H7 (cell line): Measurements from ENCODE around the gene ZNF860. TPM values are rescaled to one million over a fixed set of nuclear protein-coding genes. Genes with fewer than 3 reads are reported as not detected.

Experiments used
- DNase-seq: peaks from one replicate; pipeline ENCODE4 v3.0.0; 2012
- H3K27me3 ChIP-seq: 2 replicates; pipeline ENCODE4 v1.6.0; 2011; ENCODE audit warnings: mild to moderate bottlenecking, low read length; ENCODE audit not compliant: control insufficient read depth, insufficient read depth
- H3K36me3 ChIP-seq: replicated peaks from 2 replicates; pipeline ENCODE4 v1.5.1; 2011; ENCODE audit warnings: low read length; ENCODE audit not compliant: control insufficient read depth, insufficient read depth
- H3K4me3 ChIP-seq: 2 replicates; pipeline ENCODE4 v1.5.1; 2011; ENCODE audit warnings: low read depth, mild to moderate bottlenecking, control low read depth, low read length, moderate library complexity; ENCODE audit not compliant: insufficient read depth
- total RNA-seq: library from RNA; depleted of rRNA; stranded (reverse); fragments of >200 nt; shearing (Covaris generic); gene quantifications from 2 replicates; pipeline ENCODE4 v1.2.3, GENCODE V29; 2014; rRNA removed

Gene ZNF860
- 0.85 and 1.5 TPM in 2 replicates for total RNA-seq

DNA sequence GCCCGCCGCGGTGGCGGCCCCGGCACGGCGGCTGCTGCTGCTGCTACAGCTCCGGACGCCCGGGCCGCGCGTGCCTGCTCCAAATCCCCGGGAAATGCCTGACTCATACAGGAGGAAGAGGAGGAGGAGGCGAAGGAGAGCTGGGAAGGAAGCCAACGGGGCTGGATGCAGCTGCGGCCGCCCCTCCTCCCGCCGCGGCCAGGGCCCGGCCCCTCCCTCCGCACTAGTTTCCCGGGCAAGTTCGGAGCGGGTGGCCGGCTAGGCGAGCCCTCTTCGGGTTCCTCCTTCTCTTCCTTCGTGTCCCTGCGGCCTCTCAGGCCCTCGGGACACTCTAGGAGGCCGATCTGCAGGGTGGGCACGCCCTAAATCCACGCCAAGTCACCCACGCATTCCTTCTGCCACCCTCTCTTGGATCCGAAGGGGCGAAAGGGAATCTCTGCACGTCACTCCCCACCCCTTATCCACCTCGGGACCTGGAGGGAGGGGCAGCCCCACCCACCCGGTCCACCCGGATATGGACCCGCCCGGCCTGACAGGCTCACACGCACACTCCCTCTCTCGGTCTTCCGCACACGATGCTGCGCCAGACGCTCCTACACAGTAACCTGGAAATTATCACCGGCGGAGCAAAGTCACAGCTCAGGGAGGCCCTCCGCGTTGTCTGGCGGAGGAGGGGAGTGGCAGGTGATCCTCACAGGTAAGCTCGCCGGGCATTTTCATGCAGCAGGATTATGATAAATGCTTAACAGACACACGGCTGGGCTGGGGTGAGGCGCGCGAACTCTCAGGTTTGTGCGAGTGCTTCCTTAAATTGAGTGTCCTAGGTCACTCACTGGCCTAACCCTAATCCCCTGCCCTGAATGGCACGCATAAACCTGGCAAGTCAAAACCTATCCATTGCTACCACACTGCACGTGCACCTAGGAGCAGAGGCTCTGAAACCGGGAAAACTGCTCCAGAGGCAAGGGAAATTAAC lies at the start of gene ZNF860, which contains the start of gene OSBPL10:
ZNF860 (plus strand) TSS at position 545 of the 976 bp plus-strand sequence. CDS start 7,330 bp downstream, outside the sequence.
OSBPL10 (minus strand) TSS at position 57 of the 976 bp plus-strand sequence. CDS start 83 bp downstream, outside the sequence.
- Histone ChIP-seq H3K36me3 (peaks cover 8% of the 10 kb centered on the region), H3K4me3 (peak within 1 kb of the TSS; percentile 89), H3K27me3 (peaks cover 3% of the 10 kb centered on the region)
- DNase-seq = peak; percentile 89

DNA sequence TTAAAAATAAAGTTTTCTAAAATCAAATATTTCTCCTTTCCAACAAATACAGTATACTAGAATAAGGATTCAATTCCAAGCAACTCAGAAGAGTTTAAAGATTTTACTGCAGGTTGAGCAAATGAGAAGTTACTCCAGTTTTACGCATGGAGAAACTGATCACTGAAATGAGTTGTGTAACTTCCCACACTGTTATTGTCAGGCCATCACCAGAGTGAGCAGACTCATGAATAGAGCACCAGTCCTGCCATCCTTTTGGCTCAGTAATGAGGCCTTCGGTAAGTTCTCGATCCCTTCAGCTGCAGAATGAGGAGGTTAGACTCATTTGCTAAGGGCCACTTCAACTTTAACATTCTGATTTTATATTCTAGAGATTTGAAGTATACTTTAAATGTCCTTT lies 48.6 kb upstream of the ZNF860 start:
- H3K36me3 ChIP-seq = no peaks in the 10 kb centered on the region
- no peak overlapping the region for H3K4me3 ChIP-seq
- H3K27me3 ChIP-seq = no peaks in the 10 kb centered on the region
- DNase-seq = no peak

DNA sequence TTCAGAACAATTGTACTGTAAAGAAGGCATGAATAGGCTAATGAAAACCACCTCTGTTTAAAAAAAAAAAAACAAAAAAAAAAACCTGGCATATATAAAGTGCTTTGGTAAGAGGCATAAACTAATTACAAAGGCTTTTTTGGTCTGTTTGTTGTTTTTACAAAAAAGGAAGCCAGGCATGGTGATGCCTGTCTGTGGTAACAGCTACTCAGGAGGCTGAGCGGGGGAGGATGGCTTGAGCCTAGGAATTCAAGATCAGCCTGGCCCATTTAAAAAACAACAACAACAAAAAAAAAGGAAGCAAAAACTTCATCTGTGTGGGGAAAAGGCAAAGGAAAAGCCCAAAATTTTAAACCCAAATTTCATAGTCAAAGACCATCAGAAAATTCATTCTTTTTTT lies 47.5 kb upstream of the ZNF860 start:
- DNase-seq = no peak
- H3K4me3 ChIP-seq = no peak overlapping the region

DNA sequence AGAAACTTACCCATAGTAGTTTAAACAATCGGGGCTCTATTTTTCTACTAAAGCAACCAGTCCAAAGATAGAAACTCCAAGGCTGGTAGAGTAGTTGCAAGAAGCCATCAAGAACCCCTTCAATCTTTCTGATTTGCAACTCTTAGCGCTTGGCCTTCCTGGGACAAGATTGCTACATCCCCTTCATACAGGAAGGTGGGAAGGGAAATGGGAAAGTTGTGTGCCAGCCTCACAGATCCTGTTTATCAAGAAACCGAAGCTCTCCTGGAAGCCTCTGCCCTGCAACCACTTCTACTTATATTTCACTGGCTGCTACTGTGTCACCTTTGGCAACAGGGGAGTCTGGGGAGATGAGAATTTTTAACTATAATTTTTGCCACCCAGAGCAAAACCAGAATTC lies 46.7 kb upstream of the ZNF860 start:
- DNase-seq = no peak
- Histone ChIP-seq H3K27me3 (no peaks in the 10 kb centered on the region), H3K36me3 (no peaks in the 10 kb centered on the region), H3K4me3 (no peak overlapping the region)

More for the DNA sequence above, 47.5 kb upstream of the ZNF860 start:
- Histone ChIP-seq H3K36me3 (no peaks in the 10 kb centered on the region), H3K27me3 (no peaks in the 10 kb centered on the region)

DNA sequence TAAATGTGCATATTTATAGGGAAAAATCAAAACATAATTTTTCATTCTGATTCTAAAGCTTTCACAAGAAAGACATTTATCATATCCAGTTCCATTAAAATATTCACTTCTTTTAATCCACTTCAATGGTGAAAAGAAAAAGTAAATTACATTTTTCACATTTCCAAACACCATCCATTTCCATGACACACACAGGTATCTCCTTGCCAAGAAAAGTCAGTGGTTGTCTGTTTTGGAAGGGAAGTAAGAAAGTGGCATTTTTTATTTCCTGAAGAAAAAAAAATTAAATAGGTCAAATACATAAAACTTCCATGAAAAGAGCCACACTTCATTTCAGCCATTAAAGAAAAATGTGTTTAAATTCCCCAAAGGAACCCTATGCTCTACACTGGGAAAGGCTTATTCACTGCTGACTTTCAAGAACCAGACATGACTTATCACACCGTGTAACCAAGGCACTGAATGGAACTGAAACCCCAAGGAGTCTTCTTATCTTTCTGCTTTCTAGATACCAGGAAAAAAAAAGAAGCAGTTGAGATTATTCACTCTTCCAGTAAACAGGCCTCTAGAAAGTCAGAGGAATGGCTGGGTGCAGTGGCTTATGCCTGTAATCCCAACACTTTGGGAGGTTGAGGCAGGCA lies 45.0 kb upstream of the ZNF860 start:
- Histone ChIP-seq H3K4me3 (no peak overlapping the region), H3K36me3 (no peaks in the 10 kb centered on the region), H3K27me3 (no peaks in the 10 kb centered on the region)
- DNase-seq = no peak

DNA sequence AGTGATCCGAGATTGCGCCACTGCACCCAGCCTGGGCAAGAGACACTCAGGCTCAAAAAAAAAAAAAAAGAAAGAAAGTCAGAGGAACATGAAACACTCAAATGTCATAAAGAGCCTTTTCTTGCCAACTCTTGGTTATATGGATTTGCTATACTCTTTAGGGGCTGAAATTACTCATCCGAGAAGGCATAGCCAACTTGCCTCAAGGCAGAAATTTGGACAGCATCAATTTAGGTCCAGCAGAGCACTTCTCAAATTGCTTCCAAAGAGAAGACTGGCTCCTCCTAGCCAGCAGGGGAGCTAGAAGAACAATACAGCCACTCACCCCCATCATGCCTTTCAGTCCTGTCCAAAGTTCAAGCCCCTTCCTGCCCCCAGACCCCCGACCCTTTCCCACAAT lies 44.3 kb upstream of the ZNF860 start:
- H3K27me3 ChIP-seq = no peaks in the 10 kb centered on the region
- DNase-seq = no peak
- no peak overlapping the region for H3K4me3 ChIP-seq
- H3K36me3 ChIP-seq = no peaks in the 10 kb centered on the region

DNA sequence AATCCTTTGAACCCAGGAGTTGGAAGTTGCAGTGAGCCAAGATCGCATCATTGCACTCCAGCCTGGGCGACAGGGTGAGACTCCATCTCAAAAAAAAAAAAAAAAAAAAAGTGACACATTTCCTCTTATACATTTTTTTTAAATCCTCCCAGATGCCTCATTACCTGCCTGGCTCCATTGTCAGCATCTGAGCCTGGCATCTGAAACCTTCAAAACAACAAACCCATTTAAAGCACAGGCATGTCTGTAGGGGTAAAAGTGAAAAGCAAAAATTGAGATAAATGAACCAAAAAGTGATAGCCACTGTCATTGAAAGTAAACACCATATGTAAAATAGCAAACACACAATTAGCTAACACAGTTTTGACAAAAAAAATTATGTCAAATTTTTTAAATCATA lies 39.1 kb upstream of the ZNF860 start:
- Histone ChIP-seq H3K36me3 (no peaks in the 10 kb centered on the region), H3K4me3 (no peak overlapping the region)
- no peak for DNase-seq

DNA sequence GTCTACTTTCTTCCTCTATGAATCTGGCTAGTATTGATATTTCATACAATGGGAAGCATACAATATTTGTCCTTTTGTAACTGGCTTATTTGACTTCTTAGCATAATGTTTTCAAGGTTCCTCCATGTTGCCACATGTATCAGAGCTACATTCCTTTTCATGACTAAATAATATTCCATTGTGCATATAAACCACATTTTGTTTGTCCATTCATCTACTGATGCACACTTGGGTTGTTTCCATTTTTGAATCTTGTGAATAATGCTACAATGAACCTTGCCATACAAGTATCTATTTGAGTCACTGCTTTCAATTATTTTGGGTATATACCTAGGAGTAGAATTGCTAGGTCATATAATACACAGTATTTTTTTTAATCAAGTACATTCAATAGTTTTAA lies 38.5 kb upstream of the ZNF860 start:
- H3K4me3 ChIP-seq = no peak overlapping the region

More for the DNA sequence above, 39.1 kb upstream of the ZNF860 start:
- H3K27me3 ChIP-seq = no peaks in the 10 kb centered on the region

DNA sequence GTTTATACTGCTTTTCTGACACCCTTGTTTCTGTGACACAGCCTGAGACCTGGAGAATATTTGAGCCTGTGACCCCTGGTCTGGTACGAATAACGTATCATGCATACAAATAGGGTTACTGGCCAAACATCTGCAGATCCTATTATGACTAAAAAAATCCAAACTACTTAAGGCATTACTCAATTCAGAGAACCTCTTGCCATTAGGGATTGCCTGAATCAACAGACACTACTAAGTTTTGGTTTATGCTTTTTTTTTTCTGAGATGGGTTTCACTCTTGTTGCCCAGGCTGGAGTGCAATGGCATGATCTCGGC lies 35.9 kb upstream of the ZNF860 start:
- no peak overlapping the region for H3K4me3 ChIP-seq
- H3K27me3 ChIP-seq = no peaks in the 10 kb centered on the region
- H3K36me3 ChIP-seq = no peaks in the 10 kb centered on the region
- DNase-seq = no peak

More for the DNA sequence above, 38.5 kb upstream of the ZNF860 start:
- DNase-seq = no peak
- Histone ChIP-seq H3K36me3 (no peaks in the 10 kb centered on the region), H3K27me3 (no peaks in the 10 kb centered on the region)

DNA sequence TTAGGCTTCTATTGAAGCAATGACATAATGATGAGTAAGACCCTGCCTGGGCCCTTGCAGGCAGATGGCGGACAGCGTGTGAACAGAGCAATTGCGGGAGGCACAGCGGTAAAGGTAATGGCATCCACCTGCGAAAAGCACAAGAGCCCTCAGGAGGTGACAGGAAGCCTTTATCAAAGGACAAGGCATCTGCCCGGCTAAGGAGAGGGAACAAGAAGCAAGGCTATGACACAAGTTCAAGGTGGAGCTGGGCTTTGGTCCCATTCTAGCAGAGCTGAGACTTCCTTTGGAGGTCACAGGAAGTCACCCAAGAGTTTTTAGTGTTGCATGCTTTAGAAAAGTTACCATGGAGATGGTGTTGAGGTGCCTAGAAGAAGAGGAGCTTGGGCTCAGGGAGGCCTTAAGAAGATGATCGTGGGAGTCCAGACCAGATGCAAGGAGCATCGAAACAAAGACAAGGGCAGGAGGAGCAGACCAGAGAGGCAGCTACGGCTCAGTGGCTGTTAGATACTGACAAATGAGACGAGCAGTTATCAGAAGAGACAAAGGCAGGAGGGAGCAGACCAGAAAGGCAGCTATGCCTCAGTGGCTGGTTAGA lies 35.0 kb upstream of the ZNF860 start:
- DNase-seq = no peak

DNA sequence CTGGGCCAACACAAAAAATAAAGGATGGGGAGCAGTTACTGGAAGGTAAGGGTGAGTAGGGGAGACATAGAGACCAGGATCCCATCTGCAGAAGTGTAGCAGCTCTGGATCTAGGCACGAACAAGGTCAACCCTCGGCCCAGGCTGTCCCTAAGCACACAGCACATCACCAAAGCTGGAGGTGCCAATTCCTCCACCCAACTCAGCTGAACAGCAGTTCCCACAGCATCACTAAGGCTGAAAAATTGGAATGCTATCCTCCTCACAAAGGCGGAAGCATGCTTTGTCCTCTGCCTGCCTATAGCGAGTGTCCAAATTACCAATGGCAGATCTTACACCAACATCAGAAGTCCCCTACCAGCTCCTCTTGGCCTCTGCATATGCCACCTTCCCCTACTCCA lies 34.4 kb upstream of the ZNF860 start:
- Histone ChIP-seq H3K4me3 (no peak overlapping the region), H3K27me3 (no peaks in the 10 kb centered on the region), H3K36me3 (no peaks in the 10 kb centered on the region)
- no peak for DNase-seq

More for the DNA sequence above, 35.0 kb upstream of the ZNF860 start:
- H3K36me3 ChIP-seq = no peaks in the 10 kb centered on the region
- H3K27me3 ChIP-seq = no peaks in the 10 kb centered on the region
- H3K4me3 ChIP-seq = no peak overlapping the region

DNA sequence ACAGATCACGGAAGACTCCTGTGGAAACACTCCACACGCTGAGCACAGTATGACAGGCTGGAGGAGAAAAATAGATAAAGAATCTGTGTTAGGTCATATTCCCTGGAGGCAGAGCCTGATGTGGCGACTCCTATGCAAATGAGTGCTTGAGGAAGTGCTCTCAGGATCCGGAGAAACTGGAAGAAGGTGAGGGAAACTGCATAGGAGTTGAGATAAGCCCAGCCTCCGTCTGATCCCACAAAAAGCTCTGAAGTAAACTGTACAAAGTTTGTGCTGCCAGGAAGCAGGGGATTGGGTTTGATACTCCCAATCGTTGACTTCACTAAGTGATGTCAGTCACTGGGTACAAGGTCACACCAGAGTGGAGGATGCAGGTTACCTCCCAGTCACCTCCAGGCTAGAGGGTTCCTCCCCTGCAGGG lies 33.9 kb upstream of the ZNF860 start:
- Histone ChIP-seq H3K36me3 (no peaks in the 10 kb centered on the region), H3K4me3 (no peak overlapping the region), H3K27me3 (no peaks in the 10 kb centered on the region)
- no peak for DNase-seq

DNA sequence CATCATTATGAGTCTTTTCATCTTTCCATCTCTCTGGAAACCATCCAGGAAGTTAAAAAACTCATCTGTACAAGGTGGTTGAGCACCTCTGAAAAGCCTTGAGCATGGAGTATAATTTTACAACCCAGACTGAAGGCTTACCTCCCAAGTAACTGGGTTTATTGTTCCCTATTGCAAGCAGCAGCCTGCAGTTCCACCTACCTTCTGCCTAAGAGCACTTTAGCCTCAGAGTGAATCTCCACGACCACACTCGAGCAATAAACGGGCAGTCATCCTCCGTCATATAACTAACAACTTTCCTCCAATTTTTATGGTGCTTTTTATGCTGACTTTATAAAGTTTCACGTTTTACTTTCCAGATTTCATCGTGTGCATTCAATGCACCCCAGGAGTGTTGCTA lies 33.3 kb upstream of the ZNF860 start:
- no peak for DNase-seq
- H3K36me3 ChIP-seq = no peaks in the 10 kb centered on the region
- no peaks in the 10 kb centered on the region for H3K27me3 ChIP-seq
- H3K4me3 ChIP-seq = no peak overlapping the region

DNA sequence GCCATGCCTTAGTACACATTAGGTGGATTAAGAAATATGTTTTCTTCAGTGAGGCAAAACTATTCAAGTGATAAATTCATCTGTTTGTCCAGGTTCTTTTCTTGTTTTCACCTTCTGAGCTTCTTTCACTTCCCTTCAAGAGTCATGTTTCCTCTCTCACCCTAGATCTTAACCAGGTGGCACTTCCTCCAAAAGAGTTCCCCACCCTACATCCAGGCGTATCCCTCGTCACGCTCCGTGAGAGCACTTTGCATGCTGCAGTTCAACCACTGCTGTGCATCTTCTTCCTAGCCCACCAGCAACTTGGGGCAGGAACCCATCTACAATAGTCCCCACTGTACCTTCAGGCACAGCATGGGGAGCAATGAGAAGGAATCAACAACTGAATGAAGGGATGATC lies 29.3 kb upstream of the ZNF860 start:
- no peak for DNase-seq
- peaks cover 5% of the 10 kb centered on the region for H3K36me3 ChIP-seq
- no peak overlapping the region for H3K4me3 ChIP-seq
- H3K27me3 ChIP-seq = no peaks in the 10 kb centered on the region

DNA sequence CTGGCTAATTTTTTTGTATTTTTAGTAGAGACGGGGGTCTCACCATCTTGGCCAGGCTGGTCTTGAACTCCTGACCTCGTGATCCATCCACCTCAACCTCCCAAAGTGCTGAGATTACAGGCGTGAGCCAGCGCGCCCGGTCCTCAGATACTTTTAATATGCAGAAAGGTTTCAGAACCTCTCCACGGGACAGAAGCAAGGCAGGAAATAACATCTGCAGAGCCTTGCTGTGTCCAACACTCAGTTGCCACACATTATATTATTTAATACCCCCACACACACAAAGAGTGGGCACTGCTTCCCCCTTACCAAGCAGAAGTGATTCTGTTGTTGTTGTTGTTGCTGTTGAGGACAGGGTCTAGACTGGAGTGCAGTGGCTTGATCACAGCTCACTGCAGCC lies 28.5 kb upstream of the ZNF860 start:
- no peak overlapping the region for H3K4me3 ChIP-seq
- no peak for DNase-seq
- no peaks in the 10 kb centered on the region for H3K27me3 ChIP-seq
- peaks cover 5% of the 10 kb centered on the region for H3K36me3 ChIP-seq
